UCSD-AML1 (cell line): ENCODE measurements around the gene PAQR5.
"Not testable (repeated sequence)": the region's sequence is repeated elsewhere in the genome, so short reads cannot be mapped to it uniquely, and the experiment has no call there.

Source experiments
- DNase-seq: peaks from one replicate; lab custom pipeline; 2025; ENCODE audit not compliant: unreplicated experiment; lab: John Stamatoyannopoulos, UW

The PAQR5 gene, protein sequence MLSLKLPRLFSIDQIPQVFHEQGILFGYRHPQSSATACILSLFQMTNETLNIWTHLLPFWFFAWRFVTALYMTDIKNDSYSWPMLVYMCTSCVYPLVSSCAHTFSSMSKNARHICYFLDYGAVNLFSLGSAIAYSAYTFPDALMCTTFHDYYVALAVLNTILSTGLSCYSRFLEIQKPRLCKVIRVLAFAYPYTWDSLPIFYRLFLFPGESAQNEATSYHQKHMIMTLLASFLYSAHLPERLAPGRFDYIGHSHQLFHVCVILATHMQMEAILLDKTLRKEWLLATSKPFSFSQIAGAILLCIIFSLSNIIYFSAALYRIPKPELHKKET

DNA sequence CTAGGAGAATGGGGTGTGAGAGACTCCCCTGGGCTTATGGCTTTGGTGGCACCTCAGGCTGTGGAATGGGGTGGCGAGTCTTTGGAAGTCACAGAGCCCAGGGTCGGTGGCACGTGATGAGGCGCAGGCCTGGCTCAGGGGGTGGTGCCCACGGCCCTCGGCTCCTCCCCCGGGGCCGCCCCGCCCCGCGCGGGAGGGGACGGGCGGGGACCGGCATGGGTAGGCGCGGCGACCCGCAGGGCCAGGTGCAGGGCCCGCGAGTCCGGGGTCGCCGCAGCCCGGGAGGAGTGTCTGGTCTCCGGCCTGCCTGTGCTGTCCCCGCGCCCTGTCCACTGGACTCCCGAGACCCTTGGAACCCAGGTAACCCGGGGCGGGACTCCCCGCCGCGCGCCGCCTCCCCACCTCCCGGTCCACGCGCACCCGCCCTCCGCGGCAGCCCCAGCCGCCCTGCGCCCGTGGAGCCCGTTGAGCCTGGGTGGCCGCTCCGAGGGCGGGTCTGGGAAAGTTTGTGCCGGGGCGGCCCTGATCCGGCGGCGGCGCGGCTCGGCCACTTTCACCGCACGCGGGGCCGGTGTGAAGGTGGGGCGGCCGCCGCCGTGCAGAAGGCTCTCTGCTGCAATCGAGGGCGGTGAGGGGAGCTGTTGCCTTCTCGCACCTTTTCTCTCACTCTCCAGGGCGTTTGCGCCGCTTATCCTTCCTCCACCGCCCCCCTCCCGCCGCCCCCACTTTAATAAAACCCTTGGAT lies at the start of gene PAQR5:
TSS of gene PAQR5 (plus strand) at position 216 of the 745 bp plus-strand sequence. CDS start 61,169 bp downstream, outside the sequence.
- peak; percentile 68 for DNase-seq

DNA sequence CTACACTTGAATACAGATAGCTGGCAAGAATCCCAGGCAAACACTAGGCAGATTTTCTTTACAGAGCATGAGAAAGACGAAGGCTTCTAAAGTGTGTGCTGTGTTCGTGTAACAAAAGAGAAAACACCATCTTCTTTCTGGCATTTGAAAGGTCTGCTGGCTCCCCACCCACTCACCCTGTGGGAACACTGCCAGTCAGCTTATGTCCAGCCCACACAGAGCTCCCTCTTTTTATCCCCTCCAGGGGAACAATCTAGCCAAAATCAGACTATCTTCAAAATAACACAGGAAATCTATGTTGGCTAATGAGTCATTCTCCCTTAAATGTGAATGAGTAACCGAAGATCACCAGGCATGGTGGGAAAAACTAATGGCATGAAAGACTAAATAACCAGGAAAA lies 45.6 kb upstream of the PAQR5 start:
- no peak for DNase-seq

DNA sequence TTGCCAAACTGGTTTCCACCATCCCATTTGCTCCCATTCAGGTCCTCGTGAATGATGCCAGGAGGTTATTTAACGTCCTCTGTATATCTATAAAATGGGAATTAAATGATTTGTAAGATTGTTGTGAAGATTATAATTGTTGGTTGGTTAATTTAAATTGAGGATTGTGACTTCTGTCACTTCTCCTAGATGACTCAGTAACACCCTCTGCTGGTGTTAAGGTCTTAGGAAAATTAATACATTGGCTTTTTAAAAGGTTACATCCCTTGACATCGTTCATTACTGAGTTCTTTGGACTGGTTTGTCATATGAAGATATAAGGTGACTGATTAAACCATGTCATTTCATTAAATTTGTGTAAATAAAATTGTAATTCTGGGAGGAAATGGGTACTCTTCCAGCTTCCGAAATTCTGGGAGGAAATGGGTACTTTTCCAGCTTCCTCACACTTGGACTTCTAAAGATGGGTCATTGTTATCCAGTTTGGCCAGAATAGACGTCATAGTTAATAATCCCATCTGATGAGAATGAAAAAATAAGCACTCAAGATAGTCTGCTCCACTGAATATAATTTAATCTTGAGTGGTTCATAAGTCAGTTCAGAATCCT lies 33.3 kb upstream of the PAQR5 start:
- DNase-seq: no peak

DNA sequence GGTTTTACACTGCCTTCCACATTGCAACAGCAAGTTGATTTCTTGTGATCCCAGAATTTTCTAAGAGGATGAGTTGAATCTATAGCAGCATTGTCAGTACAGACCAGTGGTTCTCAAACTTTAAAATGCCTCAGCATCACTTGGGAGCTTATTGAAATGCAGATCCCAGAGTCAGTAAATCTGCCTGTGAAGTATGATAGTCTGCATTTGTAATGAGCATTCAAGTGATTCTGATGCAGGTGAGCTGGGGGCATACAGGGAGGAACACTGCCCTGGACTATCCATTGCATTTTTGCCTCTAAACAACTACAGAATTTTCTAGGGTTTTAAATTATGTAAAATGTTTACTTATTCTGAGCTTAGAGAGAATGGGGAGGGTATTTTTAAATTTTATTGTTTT lies 27.5 kb upstream of the PAQR5 start:
- no peak for DNase-seq

DNA sequence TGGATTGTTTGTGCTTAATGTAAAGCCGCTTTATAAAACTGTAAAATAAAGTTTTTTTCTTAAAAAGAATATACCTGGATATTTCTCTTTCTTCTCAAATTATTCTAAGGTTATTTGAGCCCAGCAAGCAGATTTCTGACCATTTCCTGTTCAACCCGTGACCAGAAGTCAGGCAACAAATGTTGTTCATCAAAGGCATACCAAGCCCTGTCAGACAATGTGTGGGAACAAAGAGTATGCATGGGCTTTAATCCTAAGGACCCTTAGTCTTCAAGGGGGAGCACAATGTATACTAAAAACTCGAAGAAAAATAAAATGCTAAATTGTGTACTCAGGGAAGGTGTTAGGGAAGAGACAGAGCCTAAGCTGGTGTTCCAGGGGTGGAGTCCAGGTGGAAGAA lies 26.6 kb upstream of the PAQR5 start:
- no peak for DNase-seq

DNA sequence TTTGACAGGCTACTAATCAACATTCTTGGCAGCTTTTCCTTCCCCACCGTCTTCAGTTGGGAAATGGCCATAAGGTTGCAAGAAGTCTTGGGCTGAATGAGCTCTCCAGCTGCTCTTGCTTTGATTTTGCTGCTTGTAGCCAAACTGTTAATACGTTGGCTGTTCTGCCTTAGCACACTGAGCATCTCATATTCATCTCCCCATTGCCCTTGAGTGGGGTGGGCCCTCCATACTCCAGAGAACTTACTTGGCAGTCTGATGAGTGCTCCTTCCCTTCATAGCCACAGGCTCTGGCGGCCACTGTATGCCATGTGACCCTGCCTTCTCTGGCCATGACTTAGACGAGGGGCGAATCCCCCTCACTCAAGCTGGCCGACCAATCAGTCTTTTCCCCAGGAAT lies 25.8 kb upstream of the PAQR5 start:
- no peak for DNase-seq

DNA sequence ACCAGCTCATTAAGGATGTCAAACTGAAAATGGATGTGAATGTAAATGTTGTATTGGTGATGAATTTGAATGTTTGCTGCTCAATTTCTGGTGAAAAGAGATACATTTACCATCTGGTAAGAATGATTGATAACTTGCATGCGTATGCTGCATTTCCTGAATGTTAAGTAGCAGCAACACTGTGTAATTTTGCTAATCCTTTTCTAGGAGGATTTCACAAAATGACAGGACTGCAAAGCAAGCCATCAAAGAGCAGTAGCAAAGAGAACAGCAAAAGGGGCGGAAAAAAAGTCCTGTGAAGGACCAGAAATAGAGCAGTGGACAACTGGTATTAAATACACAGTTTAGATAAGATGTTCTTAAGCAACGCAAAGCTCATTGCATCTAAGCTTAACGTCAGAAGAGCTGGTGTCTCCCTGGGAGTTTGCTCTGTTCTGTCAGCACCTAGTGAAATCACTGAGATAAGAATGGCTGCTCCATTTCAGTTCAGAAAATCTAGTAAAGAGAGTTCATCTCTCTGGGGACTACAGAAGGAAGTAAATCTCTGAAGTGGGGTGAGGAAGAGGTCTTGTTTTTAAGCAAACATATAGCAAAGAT lies 23.5 kb upstream of the PAQR5 start:
- no peak for DNase-seq

DNA sequence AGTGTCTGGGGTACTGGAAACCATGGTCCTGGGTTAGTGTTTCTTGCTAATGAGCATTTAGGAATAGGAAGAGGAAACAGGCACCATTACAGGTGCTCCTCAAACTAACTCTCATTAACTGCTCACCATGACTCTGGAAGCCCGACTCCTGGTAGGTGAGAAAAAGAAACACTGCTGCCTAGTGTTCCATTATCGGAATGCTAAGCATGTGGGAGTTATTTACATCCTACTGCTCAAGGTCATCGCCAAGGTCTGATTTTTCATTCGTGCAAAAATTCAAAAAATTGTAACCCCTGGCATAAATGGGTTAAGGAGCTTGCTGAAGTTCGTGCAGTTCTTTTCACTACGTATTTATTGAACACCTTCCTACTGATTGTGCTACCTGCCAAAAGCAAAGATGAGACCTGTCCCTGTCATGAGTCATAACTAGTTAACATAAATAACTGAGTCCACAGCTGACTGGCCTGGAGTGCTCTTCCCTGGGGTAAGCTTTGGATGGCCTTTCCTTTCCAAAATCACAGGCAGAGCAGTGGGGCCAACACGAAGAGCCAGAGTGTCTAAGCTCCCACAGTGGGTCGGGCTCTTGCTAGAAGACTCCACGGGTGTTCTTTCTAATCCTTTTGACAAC lies 22.7 kb upstream of the PAQR5 start:
- DNase-seq: no peak

DNA sequence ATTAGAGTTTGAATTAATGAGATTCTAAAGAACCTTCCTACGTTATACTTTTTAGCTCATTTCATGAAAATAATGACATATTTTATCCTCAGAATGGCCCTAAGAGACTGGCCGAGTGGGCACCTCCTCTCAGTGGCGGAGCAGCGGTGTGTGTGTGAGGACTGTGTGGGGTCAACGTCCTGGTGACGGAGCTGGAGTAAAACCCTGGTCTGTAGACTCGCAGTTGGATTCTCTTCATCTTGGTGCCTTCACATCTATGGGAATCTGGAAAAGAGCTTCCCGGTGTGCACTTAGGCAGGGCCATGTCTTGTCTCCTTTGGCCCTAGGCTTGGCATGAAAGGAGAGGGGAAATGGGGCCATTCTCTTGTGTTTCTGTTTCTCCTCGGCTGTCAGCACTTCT lies 21.4 kb upstream of the PAQR5 start:
- DNase-seq: no peak

DNA sequence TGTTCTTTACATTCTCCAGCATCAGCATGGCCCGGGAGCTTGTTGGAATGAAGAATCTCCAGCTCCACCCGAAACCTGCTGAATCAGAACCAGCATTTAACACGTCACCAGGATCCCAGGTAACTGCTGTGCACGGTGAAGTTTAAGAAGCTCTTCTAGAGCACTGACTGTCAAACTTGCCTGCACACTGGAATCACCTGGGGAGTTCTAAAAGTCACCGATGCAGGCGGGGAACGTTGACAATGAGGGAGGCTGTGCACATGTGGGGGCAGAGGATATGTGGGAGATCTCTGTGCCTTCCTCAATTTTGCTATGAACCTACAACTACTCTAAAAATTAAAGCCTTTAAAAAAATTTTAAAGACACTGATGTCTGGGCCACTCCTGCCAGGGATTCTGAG lies 19.1 kb upstream of the PAQR5 start:
- no peak for DNase-seq

DNA sequence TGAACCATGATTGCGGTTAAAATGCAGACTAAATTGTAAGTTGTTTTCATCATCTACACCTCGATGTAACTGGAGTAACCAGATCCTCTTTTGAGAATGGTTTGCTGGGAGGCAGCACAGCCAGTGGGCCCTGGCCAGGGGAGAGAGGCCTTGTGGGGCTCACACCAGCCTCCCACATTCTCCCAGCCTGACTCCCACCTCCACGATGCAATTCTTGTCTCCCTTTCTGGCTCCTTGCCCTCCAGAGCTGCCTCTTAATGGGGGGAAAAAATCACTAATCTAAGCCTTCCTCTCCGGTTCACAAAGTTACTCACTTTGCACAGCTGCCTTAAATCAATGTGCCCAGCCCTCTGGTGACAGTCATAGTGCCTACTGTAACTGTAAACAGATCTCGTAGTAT lies 17.9 kb upstream of the PAQR5 start:
- DNase-seq: no peak

DNA sequence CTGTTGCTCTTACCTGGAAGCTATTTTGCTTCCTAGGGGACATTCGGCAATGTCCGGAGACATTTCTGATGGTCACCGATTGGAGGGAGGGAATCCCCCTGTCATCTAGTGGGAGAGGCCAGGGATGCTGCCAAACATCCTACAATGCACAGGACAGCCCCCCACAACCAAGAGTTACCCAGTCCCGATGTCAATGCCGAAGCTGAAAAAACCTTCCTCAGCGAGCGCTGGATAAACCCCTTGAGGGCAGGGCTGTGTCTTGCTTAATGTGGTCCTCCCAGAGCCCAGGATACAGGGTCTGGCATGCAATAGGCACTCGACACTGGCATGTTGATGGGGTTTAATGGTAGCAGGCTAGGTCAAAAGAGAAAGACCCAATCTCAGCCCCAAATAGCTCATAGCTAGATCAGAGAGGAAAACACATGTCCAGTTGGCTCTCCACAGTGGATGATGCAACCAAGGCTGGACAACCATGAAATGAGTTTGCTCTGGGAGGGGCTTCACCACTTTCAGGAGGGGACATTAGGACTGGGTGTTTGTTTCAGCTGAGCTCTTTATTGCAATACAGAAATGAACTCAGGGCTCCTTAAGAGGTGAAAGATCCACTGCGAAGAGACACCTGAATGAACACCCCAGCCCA lies 16.5 kb upstream of the PAQR5 start:
- no peak for DNase-seq

DNA sequence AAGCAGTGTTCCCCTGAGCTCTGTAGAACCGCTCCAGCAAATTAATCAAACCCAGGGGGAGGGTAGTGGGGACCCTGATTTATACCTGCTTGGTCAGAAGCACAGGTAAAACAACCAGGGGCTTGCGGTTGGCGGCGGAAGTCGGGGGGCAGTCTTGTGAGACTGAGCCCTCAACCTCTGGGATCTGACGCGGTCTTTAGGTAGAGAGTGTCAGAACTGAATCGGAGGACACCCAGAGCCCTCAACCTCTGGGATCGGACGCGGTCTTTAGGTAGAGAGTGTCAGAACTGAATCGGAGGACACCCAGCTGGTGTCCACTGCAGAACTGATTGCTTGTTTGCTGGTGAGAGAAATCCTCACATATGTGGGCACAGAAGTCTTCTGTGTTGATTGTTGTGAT lies 12.9 kb upstream of the PAQR5 start:
- no peak for DNase-seq

DNA sequence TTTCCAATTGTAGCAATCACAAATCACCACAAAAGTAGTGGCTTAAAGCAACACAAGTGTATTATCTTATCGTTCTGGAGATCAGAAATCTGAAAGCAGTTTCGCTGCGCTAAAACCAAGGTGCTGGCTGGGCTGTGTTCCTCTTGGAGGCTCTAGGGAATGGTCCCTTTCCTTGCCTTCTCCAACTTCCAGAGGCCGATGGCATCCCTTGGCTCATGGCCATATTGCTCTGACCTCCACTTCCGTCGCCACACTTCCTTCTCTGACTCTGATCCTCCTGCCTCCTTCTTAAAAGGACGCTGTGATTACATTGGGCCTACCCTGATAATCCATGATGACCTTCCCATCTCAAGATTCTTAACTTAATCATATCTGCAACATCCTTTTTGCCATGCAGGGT lies 10.7 kb upstream of the PAQR5 start:
- no peak for DNase-seq

DNA sequence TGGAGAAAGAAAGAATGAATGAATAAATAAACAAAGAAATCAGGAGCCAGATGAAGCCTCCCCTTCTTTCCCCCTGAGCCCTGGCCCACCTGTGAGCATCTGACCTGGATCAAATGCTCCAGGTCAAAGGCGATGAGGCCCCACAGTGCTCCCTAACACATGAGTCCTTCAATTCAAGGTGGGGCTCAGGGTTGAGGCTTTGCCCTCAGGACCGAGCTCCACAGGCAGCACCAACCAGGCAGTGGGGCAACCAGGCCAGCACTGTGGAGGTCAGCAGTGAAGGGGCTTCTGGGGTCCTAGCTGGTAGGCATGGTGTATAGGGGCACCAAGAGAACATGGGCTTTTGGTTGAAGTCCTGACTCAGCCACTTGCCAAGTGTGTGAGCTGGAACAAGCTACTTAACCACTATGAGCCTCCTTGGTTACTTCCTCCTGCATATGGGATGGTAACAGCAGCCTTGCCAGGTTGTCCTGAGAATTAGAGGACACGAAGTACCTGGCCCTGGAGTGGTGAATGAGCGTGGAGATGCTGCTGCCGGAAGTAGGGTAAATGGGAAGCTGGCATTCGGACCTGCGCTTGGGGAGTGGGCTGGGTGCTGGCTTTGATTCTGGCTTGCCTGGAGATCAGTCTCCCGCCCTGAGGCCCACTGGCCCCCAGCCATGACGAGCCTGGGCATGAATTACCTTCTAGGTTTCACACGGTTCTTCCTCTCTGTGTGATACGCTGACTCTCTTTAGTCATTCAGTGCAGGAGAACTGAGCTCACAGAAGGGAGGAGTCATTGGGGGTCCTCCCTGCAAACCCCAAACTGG lies 10.0 kb upstream of the PAQR5 start:
- DNase-seq: no peak

DNA sequence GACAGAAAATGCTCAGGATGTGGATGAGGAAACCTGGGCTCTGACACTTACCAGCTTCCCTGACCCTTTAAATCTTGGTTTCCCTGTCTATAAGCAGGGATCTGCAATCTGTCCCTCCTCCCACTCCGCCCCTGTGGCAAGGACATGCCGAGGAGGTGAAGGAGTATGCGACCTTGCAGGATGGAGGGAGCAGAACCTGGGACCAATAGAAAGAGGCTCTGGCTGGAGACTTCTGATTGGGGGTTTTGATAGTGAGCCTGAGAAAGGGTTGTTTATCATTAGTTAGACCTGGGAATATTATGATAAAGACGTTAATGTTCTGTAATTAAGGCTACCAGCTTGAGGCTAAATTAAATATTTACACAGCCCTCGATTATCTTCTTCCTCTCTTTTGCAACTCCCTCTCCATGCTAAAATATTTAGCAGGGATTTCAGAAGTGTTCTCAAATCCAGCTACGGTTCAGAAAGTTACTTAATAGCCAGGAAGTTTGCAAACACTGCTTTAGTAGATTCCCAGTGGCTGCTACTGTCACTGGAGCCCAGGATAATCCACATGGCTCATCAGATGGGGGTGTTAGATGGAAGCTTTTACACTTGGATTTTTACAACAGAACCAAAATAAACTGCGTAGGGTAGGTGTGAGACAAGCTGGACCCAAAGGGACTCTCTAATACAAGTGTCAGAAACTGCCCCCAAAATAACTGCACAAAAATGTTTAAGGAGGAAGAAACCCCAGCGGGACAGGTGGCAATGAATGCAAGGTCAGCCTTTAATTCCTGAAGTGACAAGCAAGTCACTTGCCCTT lies 9.2 kb upstream of the PAQR5 start:
- no peak for DNase-seq

DNA sequence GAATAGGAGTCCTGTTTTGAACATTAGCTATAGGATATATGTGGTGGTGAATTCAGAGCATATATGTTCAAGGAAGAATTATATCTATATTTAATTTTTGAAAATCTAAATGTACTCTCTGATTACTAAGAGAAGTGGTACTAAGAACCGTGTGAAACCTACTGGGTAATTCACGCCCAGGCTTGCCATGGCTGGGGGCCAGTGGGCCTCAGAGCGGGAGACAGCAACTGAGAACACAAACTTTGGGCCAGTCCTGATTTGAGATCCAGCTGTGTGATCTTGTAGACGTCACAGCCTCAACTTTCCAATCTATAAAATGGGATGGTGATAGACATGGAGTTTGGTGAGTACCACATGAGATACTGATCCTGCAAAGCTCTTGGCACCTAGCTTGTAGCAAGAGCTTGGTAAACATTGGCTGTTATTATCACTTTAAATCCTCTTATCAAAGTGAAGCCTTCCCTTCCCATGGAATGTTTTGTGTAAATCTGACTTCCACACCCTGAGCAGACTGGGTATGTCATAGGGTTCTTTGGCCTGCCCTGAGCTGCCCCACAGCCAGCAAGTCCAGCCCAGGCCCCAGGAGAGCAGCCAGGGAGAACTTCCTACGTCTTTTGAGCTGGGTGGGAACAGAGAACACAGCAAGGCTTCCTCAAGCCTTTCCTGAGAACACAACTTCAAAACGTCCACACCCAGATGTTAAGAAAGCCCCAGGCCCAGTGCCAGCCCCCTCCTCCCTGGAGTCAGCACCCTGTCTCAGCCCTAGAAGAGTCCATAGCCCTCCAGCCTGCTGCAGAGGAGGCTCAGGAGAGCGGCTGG lies 8.2 kb upstream of the PAQR5 start:
- no peak for DNase-seq

DNA sequence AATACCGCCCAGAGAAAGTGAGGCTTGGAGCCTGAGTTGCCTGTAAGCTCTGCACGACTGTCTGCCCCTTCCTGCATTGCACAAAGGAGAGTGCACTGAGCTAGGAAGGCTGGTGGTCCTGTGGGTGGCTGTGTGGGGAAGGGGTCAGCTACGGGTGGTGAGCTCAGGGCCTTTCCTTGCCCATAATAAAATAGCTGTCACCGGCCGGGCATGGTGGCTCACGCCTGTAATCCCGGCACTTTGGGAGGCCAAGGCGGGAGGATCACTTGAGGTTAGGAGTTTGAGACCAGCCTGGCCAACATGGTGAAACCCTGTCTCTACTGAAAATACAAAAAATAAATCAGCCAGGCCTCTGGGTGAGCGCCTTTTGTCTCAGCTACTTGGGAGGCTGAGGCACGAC lies 7.1 kb upstream of the PAQR5 start:
- not testable (repeated sequence) for DNase-seq
